HCT116 (cell line): Measurements from ENCODE around the gene WDR62. TPM values are rescaled to one million over a fixed set of nuclear protein-coding genes. Genes with fewer than 3 reads are reported as not detected.

Experiments
- ATAC-seq: fragments of 200-7000 bp; cut with Tn5 transposase; 2 replicates; pipeline ENCODE4 v1.9.1; 2020; ENCODE audit warnings: mild to moderate bottlenecking, moderate library complexity
- BruUV-seq: library from RNA; stranded (reverse); fragments of 400-500 nt; replicated peaks from 2 replicates; lab custom pipeline; 2021; lab: Mats Ljungman, UMichigan
- CTCF ChIA-PET: fragments of 300-600 bp; sonication (Branson Sonifier 250); formaldehyde crosslinking; loops from one replicate; lab custom pipeline; 2021; ENCODE audit warnings: antibody characterized with exemption; lab: Charles Lee
- POLR2A ChIA-PET: fragments of 300-600, 350-600 bp; sonication (Branson Sonifier 250); formaldehyde crosslinking; loops from one replicate; lab custom pipeline; 2021; ENCODE audit warnings: antibody characterized with exemption; lab: Charles Lee
- RAD21 ChIA-PET, 2 experiments: fragments of 300-600 bp; sonication (Branson Sonifier 250); formaldehyde crosslinking; loops; one replicate each; lab custom pipeline; 2023; ENCODE audit warnings: low total read pairs in 2 of 2; ENCODE audit not compliant: uncharacterized antibody in 2 of 2, unreplicated experiment in 2 of 2, low non-redundant PET in 1 of 2; lab: Charles Lee
- DNase-seq: peaks from one replicate; pipeline ENCODE4 v3.0.0-alpha.2; 2010; ENCODE audit warnings: low read depth, low spot score
- H2AFZ ChIP-seq: fragments of 200-600 bp; shearing (Covaris generic), sonication (generic); 2 replicates; pipeline ENCODE4 v1.6.1; 2017; ENCODE audit warnings: low read depth, mixed run types, mixed read lengths, antibody characterized with exemption, low read length; ENCODE audit not compliant: poor library complexity, severe bottlenecking
- H3K27ac ChIP-seq: 2 replicates; pipeline ENCODE4 v1.5.1; 2012; ENCODE audit warnings: low read depth, low read length
- H3K27me3 ChIP-seq: fragments of 200-600 bp; sonication (generic); 2 replicates; pipeline ENCODE4 v1.6.1; 2016; ENCODE audit warnings: mixed run types, low read length, mixed read lengths; ENCODE audit not compliant: insufficient read depth
- H3K36me3 ChIP-seq, 2 experiments: fragments of 200-500 bp in 1 of 2; fragments of 200-600 bp in 1 of 2; sonication (Bioruptor generic) in 1 of 2; sonication (generic) in 1 of 2; 2 replicates each; pipeline versions ENCODE4 v1.5.1 to v1.6.1; 2014 to 2016; ENCODE audit warnings: low read length in 2 of 2, inconsistent platforms in 1 of 2, mixed read lengths in 1 of 2, mixed run types in 1 of 2; ENCODE audit not compliant: insufficient read depth in 2 of 2, control insufficient read depth in 1 of 2
- H3K4me1 ChIP-seq, 2 experiments: fragments of 200-600 bp in 1 of 2; sonication (generic) in 1 of 2; 2 replicates each; pipeline versions ENCODE4 v1.5.1 to v1.6.1; 2012 to 2017; ENCODE audit warnings: low read length in 2 of 2, inconsistent platforms in 1 of 2, mild to moderate bottlenecking in 1 of 2, mixed read lengths in 1 of 2, mixed run types in 1 of 2, moderate library complexity in 1 of 2; ENCODE audit not compliant: insufficient read depth in 2 of 2, control insufficient read depth in 1 of 2
- H3K4me2 ChIP-seq: fragments of 200-600 bp; sonication (generic); 2 replicates; pipeline ENCODE4 v1.6.1; 2017; ENCODE audit warnings: mixed run types, low read length, mixed read lengths
- H3K4me3 ChIP-seq, 2 experiments: fragments of 200-600 bp in 1 of 2; sonication (generic) in 1 of 2; replicated peaks in 1 of 2; 2 replicates each; pipeline ENCODE4 v1.5.1; 2011 to 2016; ENCODE audit warnings: low read length in 2 of 2, control low read depth in 1 of 2, low read depth in 1 of 2, mild to moderate bottlenecking in 1 of 2, mixed read lengths in 1 of 2, mixed run types in 1 of 2
- H3K79me2 ChIP-seq: fragments of 200-600 bp; sonication (generic); 2 replicates; pipeline ENCODE4 v1.6.1; 2017; ENCODE audit warnings: mild to moderate bottlenecking, mixed run types, low read length, moderate library complexity, mixed read lengths; ENCODE audit not compliant: insufficient read depth
- H3K9ac ChIP-seq: fragments of 200-600 bp; sonication (generic); 2 replicates; pipeline ENCODE4 v1.6.1; 2016; ENCODE audit warnings: low read length, mixed read lengths
- H3K9me2 ChIP-seq: fragments of 200-600 bp; sonication (generic), shearing (Covaris generic); 2 replicates; pipeline ENCODE4 v1.6.1; 2017; ENCODE audit warnings: mixed run types, mild to moderate bottlenecking, moderate library complexity; ENCODE audit not compliant: insufficient read depth
- H3K9me3 ChIP-seq, 2 experiments: fragments of 200-500 bp in 1 of 2; fragments of 200-600 bp in 1 of 2; sonication (Bioruptor generic) in 1 of 2; sonication (generic) in 1 of 2; 2 replicates each; pipeline ENCODE4 v1.6.1; 2014 to 2017; ENCODE audit warnings: low read length in 2 of 2, mixed read lengths in 2 of 2, inconsistent platforms in 1 of 2, low read depth in 1 of 2, mild to moderate bottlenecking in 1 of 2, mixed run types in 1 of 2, moderate library complexity in 1 of 2; ENCODE audit not compliant: control insufficient read depth in 1 of 2, insufficient read depth in 1 of 2
- H4K20me1 ChIP-seq: fragments of 200-600 bp; sonication (generic), shearing (Covaris generic); 2 replicates; pipeline ENCODE4 v1.6.1; 2017; ENCODE audit warnings: mixed run types, mild to moderate bottlenecking, moderate library complexity; ENCODE audit not compliant: insufficient read depth
- EGR1 ChIP-seq: IDR thresholded peaks from 2 replicates; pipeline ENCODE4 v1.6.1; 2012; ENCODE audit warnings: low read depth
- ELF1 ChIP-seq: IDR thresholded peaks from 2 replicates; pipeline ENCODE4 v1.6.1; 2012; ENCODE audit warnings: low read depth, borderline replicate concordance
- EZH2phosphoT487 ChIP-seq: fragments of 200-600 bp; IDR thresholded peaks from 2 replicates; pipeline ENCODE4 v1.6.1; 2018; ENCODE audit warnings: antibody characterized with exemption, borderline replicate concordance
- JUND ChIP-seq: IDR thresholded peaks from 2 replicates; pipeline ENCODE4 v1.6.1; 2012
- POLR2AphosphoS5 ChIP-seq: IDR thresholded peaks from 2 replicates; pipeline ENCODE4 v1.6.1; 2011; ENCODE audit warnings: mild to moderate bottlenecking, low read depth, low read length, moderate library complexity
- YY1 ChIP-seq: IDR thresholded peaks from 2 replicates; pipeline ENCODE4 v1.6.1; 2011; ENCODE audit warnings: low read length, low read depth, moderate library complexity, mild to moderate bottlenecking; ENCODE audit not compliant: insufficient replicate concordance; ENCODE audit errors: extremely low read depth
- intact Hi-C: fragments of 100-400 bp; cut with micrococcal nuclease; formaldehyde crosslinking; loops from 2 replicates; pipeline ENCODE4 v1.10.0; 2022
- total RNA-seq: library from RNA; stranded (reverse); gene quantifications from one replicate; pipeline ENCODE4 v1.2.1, GENCODE V29; 2021; ENCODE audit not compliant: unreplicated experiment
- TF ChIP-seq, protein P1 (sequence below): IDR thresholded peaks from 2 replicates; pipeline ENCODE4 v1.6.1; 2012; ENCODE audit warnings: low read depth

Gene WDR62
- total RNA-seq, 1 experiment from 2014 or later: 17.0 TPM

DNA sequence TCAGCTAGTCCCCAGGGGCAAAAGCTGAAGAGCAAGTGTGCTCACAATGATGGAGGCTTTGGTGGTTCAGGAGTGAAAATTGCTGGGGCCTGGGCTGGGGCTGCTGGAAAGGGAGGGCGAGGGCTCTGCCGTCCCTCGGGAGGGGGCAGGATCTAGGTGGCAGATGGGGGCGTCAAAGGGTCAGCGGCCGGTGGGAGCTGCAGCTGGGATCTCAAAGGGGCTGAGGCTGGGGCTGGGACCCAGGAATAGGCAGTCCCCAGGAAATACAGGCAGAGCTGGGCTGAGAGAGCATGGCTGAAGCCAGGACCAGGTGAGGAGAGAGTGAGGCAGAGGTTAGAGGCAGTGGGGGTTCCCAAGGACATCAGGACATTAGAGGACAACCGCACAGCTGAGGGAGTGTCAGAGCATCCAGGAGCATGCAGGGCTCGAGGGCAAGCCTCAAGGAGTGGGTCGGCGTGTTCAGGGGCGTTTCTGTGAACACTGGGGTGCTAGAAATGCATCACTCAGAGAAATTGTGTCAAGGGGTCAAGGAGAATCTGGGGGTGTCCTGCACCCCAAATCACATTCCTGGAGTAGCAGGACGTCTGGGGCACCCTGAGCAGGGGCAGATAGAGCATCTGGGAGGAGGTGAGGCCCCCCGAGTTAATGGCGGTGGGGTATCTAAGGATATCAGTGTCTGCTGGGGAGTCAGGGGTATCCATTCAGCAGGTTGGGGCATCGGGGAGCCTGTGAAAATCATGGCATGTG is 44.9 kb upstream of the WDR62 start:
- Histone ChIP-seq H3K27ac (peak overlapping the region; percentile 87), H4K20me1 (no peaks in the 10 kb centered on the region), H2AFZ (no peak overlapping the region), H3K27me3 (no peaks in the 10 kb centered on the region), H3K9ac (peak overlapping the region; percentile 91), H3K9me3 (no peaks in the 10 kb centered on the region), H3K4me3 (peak overlapping the region; percentile 89 to 98), H3K4me1 (peaks cover 13 to 37% of the 10 kb centered on the region in 2 experiments), H3K79me2 (peaks cover 21% of the 10 kb centered on the region), H3K4me2 (peak overlapping the region; percentile 100), H3K9me2 (no peaks in the 10 kb centered on the region), H3K36me3 (no peaks in the 10 kb centered on the region)
- ChIA-PET RAD21 (no interaction called here), CTCF (no interaction called here), POLR2A (interaction anchor here (1.7 kb wide), 1 partner anchor 51 kb away, joined by 4 read pairs; no protein-coding TSS in a partner anchor)
- DNase-seq (no peak), ATAC-seq (no peak)
- BruUV-seq: no TSS peak
- TF ChIP-seq EGR1: no peak
- TF ChIP-seq ELF1: no peak
- TF ChIP-seq POLR2AphosphoS5: no peak
- TF ChIP-seq EZH2phosphoT487: no peak
- no peak for TF ChIP-seq YY1
- TF ChIP-seq, protein P1, sequence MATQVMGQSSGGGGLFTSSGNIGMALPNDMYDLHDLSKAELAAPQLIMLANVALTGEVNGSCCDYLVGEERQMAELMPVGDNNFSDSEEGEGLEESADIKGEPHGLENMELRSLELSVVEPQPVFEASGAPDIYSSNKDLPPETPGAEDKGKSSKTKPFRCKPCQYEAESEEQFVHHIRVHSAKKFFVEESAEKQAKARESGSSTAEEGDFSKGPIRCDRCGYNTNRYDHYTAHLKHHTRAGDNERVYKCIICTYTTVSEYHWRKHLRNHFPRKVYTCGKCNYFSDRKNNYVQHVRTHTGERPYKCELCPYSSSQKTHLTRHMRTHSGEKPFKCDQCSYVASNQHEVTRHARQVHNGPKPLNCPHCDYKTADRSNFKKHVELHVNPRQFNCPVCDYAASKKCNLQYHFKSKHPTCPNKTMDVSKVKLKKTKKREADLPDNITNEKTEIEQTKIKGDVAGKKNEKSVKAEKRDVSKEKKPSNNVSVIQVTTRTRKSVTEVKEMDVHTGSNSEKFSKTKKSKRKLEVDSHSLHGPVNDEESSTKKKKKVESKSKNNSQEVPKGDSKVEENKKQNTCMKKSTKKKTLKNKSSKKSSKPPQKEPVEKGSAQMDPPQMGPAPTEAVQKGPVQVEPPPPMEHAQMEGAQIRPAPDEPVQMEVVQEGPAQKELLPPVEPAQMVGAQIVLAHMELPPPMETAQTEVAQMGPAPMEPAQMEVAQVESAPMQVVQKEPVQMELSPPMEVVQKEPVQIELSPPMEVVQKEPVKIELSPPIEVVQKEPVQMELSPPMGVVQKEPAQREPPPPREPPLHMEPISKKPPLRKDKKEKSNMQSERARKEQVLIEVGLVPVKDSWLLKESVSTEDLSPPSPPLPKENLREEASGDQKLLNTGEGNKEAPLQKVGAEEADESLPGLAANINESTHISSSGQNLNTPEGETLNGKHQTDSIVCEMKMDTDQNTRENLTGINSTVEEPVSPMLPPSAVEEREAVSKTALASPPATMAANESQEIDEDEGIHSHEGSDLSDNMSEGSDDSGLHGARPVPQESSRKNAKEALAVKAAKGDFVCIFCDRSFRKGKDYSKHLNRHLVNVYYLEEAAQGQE: no peak
- no peak for TF ChIP-seq JUND
- intact Hi-C loops: loop anchor here (10.0 kb wide), 1 partner anchor 105 kb away; the partner anchor contains the start of genes OVOL3, POLR2I and TBCB
